Measurements from ENCODE around the gene BLVRA.

DNA sequence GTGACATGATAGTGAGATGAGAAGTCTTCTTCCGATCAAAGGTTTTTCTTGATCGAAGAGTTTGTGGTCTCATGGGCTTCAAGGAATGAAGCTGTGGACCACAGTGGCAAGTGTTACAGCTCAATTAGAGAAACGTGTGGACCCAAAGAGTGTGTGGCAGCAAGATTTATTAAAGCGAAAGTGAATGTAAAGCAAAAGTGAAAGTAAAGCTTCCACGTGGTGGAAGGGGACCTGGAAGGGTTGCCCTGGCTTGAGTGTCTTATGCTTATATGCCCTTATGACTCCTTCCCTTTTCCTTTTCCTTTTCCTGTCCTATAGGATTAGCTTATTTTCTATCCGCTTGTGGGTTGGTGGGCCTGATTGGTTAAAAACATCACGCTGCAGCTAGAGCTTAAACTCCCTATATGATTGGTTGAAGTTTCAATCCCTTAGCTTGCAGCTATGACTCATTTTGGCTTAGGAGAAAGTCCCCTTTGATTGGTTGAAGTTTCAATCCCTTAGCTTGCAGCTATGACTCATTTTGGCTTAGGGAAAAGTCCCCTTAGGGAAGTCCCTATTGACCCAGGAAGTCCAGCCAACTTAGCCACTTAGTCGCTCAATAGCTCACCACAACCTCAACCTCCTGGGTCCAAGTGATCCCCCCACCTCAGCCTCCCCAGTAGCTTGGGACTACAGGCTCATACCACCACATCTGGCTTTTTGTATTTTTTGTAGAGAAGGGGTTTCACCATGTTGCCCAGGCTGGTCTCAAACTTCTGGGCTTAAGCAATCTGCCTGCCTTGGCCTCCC, 76.2 kb downstream of the BLVRA start:
- TF ChIP-seq CTCF (IDR thresholded peaks at IDR 0.05; ENCODE audit: low read depth, low read length) (no peak), EZH2phosphoT487 (IDR thresholded peaks at IDR 0.05; ENCODE audit: low read depth) (no peak)

All from OCI-LY3 (cell line).